ENCODE results near the gene TMPRSS4. TPM values are rescaled to one million over a fixed set of nuclear protein-coding genes. Genes with fewer than 3 reads are reported as not detected.

TMPRSS4 gene
- total RNA-seq, 1 donor from 2014 or later = not detected

- H3K9me3 Mint-ChIP-seq = no peaks in the 10 kb centered on the region
- DNase-seq (ENCODE audit: low read depth, low spot score) = no peak
- no peak overlapping the region for H3K4me3 Mint-ChIP-seq
- no peaks in the 10 kb centered on the region for H3K4me1 Mint-ChIP-seq
- no peaks in the 10 kb centered on the region for H3K36me3 Mint-ChIP-seq (ENCODE audit: low read depth)
- H3K27me3 Mint-ChIP-seq (ENCODE audit: low read depth) = no peaks in the 10 kb centered on the region
- TF ChIP-seq, protein P1, sequence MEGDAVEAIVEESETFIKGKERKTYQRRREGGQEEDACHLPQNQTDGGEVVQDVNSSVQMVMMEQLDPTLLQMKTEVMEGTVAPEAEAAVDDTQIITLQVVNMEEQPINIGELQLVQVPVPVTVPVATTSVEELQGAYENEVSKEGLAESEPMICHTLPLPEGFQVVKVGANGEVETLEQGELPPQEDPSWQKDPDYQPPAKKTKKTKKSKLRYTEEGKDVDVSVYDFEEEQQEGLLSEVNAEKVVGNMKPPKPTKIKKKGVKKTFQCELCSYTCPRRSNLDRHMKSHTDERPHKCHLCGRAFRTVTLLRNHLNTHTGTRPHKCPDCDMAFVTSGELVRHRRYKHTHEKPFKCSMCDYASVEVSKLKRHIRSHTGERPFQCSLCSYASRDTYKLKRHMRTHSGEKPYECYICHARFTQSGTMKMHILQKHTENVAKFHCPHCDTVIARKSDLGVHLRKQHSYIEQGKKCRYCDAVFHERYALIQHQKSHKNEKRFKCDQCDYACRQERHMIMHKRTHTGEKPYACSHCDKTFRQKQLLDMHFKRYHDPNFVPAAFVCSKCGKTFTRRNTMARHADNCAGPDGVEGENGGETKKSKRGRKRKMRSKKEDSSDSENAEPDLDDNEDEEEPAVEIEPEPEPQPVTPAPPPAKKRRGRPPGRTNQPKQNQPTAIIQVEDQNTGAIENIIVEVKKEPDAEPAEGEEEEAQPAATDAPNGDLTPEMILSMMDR (conservative IDR thresholded peaks at IDR 0.05) = no peak
- H3K27ac Mint-ChIP-seq (ENCODE audit: unreplicated experiment) = no peak overlapping the region
These were observed 52.0 kb downstream of the TMPRSS4 start for GRCh38 chr11:118128721-118129470.

DNA sequence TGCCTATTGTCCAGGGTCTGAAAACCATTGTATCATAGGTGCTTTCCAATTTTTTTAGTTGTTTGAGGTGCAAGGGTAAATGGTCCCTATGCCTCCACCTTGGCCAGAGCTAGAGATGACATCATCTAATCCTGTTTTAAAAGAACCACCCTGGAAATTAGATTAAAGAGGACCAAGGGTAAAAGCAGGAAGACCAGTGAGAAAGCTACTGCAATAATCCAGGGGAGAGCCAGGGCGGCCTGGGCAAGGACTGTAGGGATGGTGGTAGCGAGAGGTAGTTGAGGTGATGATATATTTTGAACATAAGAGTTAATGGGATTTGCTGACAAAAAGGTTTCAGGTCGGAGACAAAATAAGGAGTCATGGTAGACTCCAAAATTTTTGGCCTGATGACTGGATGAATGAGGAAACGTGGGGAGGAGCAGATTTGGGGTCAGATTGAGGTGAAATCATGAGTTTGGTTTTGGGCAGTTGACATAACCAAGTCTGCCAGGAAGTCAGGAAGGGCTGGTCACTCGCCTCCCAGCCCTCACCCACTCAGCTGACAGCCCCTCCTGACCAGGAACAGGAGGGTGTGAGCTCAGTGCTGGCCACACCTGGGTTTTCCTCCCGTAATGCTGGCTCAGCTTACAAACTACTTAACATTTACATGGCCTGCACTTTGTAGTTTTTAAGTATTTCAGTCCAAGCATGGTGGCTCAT, 52.7 kb downstream of the TMPRSS4 start:
- Mint-ChIP-seq H3K9me3 (no peaks in the 10 kb centered on the region), H3K36me3 (ENCODE audit: low read depth) (no peaks in the 10 kb centered on the region), H3K4me1 (no peaks in the 10 kb centered on the region), H3K27me3 (ENCODE audit: low read depth) (peaks cover 4% of the 10 kb centered on the region), H3K4me3 (no peak overlapping the region), H3K27ac (ENCODE audit: unreplicated experiment) (no peak overlapping the region)
- TF ChIP-seq, protein P1 (conservative IDR thresholded peaks at IDR 0.05) = no peak
- DNase-seq (ENCODE audit: low read depth, low spot score) = no peak

DNA sequence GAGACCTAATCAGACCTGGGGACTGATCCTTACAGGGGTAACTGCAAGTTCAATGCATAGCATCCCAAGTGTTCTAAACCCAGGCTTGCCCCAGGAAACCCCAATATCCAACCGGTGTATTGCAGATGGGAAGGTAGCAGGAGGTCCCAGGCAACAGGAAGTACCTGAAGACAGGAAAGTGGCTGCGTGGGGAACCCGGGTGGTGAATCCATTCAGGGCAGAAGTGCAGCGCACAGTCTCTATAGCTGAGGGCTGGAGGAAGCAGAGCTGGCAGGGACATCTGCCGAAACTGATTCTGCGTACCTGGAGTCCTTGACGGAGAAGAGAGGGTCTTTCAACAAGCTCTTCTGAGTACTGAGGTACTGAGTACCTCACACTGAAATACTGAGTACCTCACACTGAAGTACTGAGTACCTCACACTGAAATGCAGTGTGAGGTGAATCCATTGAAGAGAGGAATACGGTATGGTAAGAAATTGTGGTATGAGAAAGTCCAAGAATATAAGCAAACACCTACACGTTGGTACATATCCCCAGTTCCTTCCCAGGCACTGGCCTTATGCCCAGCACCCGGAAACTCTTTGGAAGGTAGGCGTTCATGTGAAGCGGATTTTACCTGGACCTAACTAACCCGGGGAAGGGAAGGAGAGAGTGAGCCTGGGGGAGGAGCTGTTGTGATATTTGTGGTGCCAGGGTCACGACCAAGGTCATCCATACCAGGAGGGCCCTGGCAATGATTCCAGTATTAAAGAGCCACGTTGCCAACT, 55.7 kb downstream of the TMPRSS4 start:
- TF ChIP-seq, protein P1 (conservative IDR thresholded peaks at IDR 0.05) = no peak
- no peak for DNase-seq (ENCODE audit: low read depth, low spot score)
- Mint-ChIP-seq H3K4me3 (no peak overlapping the region), H3K4me1 (no peaks in the 10 kb centered on the region), H3K36me3 (ENCODE audit: low read depth) (no peaks in the 10 kb centered on the region), H3K9me3 (no peaks in the 10 kb centered on the region), H3K27ac (ENCODE audit: unreplicated experiment) (no peak overlapping the region), H3K27me3 (ENCODE audit: low read depth) (peaks cover 8% of the 10 kb centered on the region)

GRCh38 chr11:118133816-118134215, 56.9 kb downstream of the TMPRSS4 start:
- H3K4me3 Mint-ChIP-seq = no peak overlapping the region
- H3K27me3 Mint-ChIP-seq (ENCODE audit: low read depth) = peaks cover 13% of the 10 kb centered on the region
- no peaks in the 10 kb centered on the region for H3K9me3 Mint-ChIP-seq
- no peaks in the 10 kb centered on the region for H3K36me3 Mint-ChIP-seq (ENCODE audit: low read depth)
- H3K4me1 Mint-ChIP-seq = peaks cover under 1% of the 10 kb centered on the region
- no peak overlapping the region for H3K27ac Mint-ChIP-seq (ENCODE audit: unreplicated experiment)
- no peak for DNase-seq (ENCODE audit: low read depth, low spot score)
- TF ChIP-seq, protein P1 (conservative IDR thresholded peaks at IDR 0.05) = no peak

DNA sequence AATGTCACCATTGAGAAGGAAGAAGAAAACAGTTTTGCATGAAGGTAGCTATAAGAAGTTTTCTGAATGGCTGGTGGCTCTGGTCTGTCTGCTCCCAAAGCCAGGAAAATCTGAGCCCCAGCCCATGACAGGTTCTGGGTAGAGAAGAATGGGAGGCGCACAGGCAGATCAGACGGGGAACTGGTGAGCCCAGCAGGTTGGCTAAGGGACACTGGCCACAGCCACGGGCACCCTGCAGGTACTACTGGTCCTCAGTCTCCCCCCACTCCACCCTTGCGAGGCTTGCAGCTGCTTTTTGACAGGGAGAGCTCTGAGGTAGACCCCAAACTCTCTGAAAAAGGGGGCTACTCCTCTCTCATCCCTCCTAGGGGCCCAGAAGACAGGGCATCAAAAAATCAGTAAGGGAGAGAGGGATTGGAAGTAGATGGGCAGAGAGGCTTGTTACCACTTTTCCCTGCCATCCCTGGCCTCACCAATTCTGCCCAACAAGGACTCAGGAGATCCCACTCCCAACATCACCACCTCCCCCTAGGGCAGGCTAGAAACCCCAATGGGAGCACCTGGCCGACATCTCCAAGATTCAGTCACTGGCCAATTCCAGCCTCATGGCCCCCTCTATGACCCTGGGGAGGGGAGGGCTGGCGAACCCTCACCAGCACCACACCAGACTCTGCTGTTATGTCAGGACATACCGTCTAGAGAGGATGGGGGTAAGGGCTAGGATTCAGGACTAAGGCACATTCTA, 58.3 kb downstream of the TMPRSS4 start:
- peaks cover 24% of the 10 kb centered on the region for H3K27me3 Mint-ChIP-seq (ENCODE audit: low read depth)
- TF ChIP-seq, protein P1 (conservative IDR thresholded peaks at IDR 0.05) = no peak
- H3K4me1 Mint-ChIP-seq = peaks cover 7% of the 10 kb centered on the region
- H3K36me3 Mint-ChIP-seq (ENCODE audit: low read depth) = no peaks in the 10 kb centered on the region
- H3K4me3 Mint-ChIP-seq = no peak overlapping the region
- DNase-seq (ENCODE audit: low read depth, low spot score) = no peak
- H3K27ac Mint-ChIP-seq (ENCODE audit: unreplicated experiment) = no peak overlapping the region
- H3K9me3 Mint-ChIP-seq = no peaks in the 10 kb centered on the region

Measured in neural crest cell (in vitro differentiated cells).